ENCODE results near the gene STIM1.

GRCh38 chr11:4044976-4045646 is 189.6 kb downstream of the STIM1 start:
- TF ChIP-seq POU6F1 (CRISPR knock-in tag; IDR thresholded peaks at IDR 0.05; ENCODE audit: borderline replicate concordance, low read depth) (no peak), RARB (CRISPR knock-in tag; IDR thresholded peaks at IDR 0.05) (no peak), CSDC2 (CRISPR knock-in tag; IDR thresholded peaks at IDR 0.05) (no peak), ARNTL (CRISPR knock-in tag; IDR thresholded peaks at IDR 0.05; ENCODE audit: borderline replicate concordance, low read depth) (no peak), ZNF8 (CRISPR knock-in tag; IDR thresholded peaks at IDR 0.05) (no peak), ZNF70 (CRISPR knock-in tag; IDR thresholded peaks at IDR 0.05) (no peak), GLIS3 (CRISPR knock-in tag; IDR thresholded peaks at IDR 0.05) (no peak), TCF4 (CRISPR knock-in tag; IDR thresholded peaks at IDR 0.05; ENCODE audit: borderline replicate concordance) (no peak)
- TF ChIP-seq, protein P1, sequence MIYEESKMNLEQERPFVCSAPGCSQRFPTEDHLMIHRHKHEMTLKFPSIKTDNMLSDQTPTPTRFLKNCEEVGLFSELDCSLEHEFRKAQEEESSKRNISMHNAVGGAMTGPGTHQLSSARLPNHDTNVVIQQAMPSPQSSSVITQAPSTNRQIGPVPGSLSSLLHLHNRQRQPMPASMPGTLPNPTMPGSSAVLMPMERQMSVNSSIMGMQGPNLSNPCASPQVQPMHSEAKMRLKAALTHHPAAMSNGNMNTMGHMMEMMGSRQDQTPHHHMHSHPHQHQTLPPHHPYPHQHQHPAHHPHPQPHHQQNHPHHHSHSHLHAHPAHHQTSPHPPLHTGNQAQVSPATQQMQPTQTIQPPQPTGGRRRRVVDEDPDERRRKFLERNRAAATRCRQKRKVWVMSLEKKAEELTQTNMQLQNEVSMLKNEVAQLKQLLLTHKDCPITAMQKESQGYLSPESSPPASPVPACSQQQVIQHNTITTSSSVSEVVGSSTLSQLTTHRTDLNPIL (CRISPR knock-in tag; IDR thresholded peaks at IDR 0.05; ENCODE audit: low read depth): no peak
- TF ChIP-seq, protein P2, sequence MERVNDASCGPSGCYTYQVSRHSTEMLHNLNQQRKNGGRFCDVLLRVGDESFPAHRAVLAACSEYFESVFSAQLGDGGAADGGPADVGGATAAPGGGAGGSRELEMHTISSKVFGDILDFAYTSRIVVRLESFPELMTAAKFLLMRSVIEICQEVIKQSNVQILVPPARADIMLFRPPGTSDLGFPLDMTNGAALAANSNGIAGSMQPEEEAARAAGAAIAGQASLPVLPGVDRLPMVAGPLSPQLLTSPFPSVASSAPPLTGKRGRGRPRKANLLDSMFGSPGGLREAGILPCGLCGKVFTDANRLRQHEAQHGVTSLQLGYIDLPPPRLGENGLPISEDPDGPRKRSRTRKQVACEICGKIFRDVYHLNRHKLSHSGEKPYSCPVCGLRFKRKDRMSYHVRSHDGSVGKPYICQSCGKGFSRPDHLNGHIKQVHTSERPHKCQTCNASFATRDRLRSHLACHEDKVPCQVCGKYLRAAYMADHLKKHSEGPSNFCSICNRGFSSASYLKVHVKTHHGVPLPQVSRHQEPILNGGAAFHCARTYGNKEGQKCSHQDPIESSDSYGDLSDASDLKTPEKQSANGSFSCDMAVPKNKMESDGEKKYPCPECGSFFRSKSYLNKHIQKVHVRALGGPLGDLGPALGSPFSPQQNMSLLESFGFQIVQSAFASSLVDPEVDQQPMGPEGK (CRISPR knock-in tag; IDR thresholded peaks at IDR 0.05; ENCODE audit: borderline replicate concordance): no peak

Measured in SK-N-SH treated with all-trans-retinoic acid at 6 μM for 48 hours (cell line).